Right lobe of liver (tissue), 4 donors: ENCODE data around the gene CDKAL1.

Experiments used
- CTCF ChIP-seq, 4 donors: fragments of 200-600 bp in 3 of 4; fragments of 450-650 bp in 1 of 4; IDR thresholded peaks; one replicate each; pipeline versions ENCODE4 v1.5.1 to v1.8.0; 2016 to 2022; ENCODE audit warnings: antibody characterized with exemption in 4 of 4, mild to moderate bottlenecking in 2 of 4
- POLR2A ChIP-seq: fragments of 450-650 bp; IDR thresholded peaks from one replicate; pipeline ENCODE4 v1.6.1; 2017; ENCODE audit warnings: antibody characterized with exemption, mild to moderate bottlenecking
- donor health status: DM: no; HTN: no; CAD: no.
- donor health status: DM: no; HTN: no; CAD: no.
- donor health status: DM: no; HTN: yes; CAD: no.

GRCh38 chr6:21208081-21208795 is 674.0 kb downstream of the CDKAL1 start:
- TF ChIP-seq CTCF (IDR thresholded peaks at IDR 0.05) (no peak), POLR2A (no peak)
